ENCODE measurements around the gene PPDPF.

- TF ChIP-seq CTCF (IDR thresholded peaks at IDR 0.05) (no peak), POLR2A (IDR thresholded peaks at IDR 0.05) (no peak)
Observed at GRCh38 chr20:63540417-63541186, 20.0 kb downstream of the PPDPF start.
